HCT116 (cell line): ENCODE data around the gene GRIK4.

ENCODE experiments used
- CEBPB ChIP-seq: IDR thresholded peaks from 2 replicates; pipeline ENCODE4 v1.6.1; 2012; ENCODE audit warnings: low read depth
- CTCF ChIP-seq, 3 experiments: fragments of 200-600 bp in 1 of 3; sonication (generic) in 1 of 3; IDR thresholded peaks in 2 of 3; conservative IDR thresholded peaks in 1 of 3; 2 replicates each; pipeline ENCODE4 v1.5.1; 2012 to 2017; ENCODE audit warnings: low read depth in 2 of 3, low read length in 2 of 3, antibody characterized with exemption in 1 of 3, borderline replicate concordance in 1 of 3, control low read depth in 1 of 3, mild to moderate bottlenecking in 1 of 3, mixed read lengths in 1 of 3, mixed run types in 1 of 3, moderate library complexity in 1 of 3; ENCODE audit not compliant: insufficient read depth in 1 of 3
- EGR1 ChIP-seq: IDR thresholded peaks from 2 replicates; pipeline ENCODE4 v1.6.1; 2012; ENCODE audit warnings: low read depth
- EZH2phosphoT487 ChIP-seq: fragments of 200-600 bp; IDR thresholded peaks from 2 replicates; pipeline ENCODE4 v1.6.1; 2018; ENCODE audit warnings: antibody characterized with exemption, borderline replicate concordance
- JUND ChIP-seq: IDR thresholded peaks from 2 replicates; pipeline ENCODE4 v1.6.1; 2012
- POLR2A ChIP-seq: IDR thresholded peaks from 2 replicates; pipeline ENCODE4 v1.7.0; 2011; ENCODE audit warnings: borderline replicate concordance; ENCODE audit not compliant: insufficient read depth, insufficient read length; ENCODE audit errors: extremely low read depth
- POLR2AphosphoS5 ChIP-seq: IDR thresholded peaks from 2 replicates; pipeline ENCODE4 v1.6.1; 2011; ENCODE audit warnings: mild to moderate bottlenecking, low read depth, low read length, moderate library complexity
- SIN3A ChIP-seq: IDR thresholded peaks from 2 replicates; pipeline ENCODE4 v1.6.1; 2012; ENCODE audit warnings: low read depth
- TCF7L2 ChIP-seq: IDR thresholded peaks from 2 replicates; pipeline ENCODE4 v1.7.0; 2011; ENCODE audit warnings: borderline replicate concordance, inconsistent platforms; ENCODE audit not compliant: insufficient read depth, insufficient read length; ENCODE audit errors: extremely low read depth
- ZFX ChIP-seq: fragments of 450-650 bp; IDR thresholded peaks from 2 replicates; pipeline ENCODE4 v1.6.1; 2017

DNA sequence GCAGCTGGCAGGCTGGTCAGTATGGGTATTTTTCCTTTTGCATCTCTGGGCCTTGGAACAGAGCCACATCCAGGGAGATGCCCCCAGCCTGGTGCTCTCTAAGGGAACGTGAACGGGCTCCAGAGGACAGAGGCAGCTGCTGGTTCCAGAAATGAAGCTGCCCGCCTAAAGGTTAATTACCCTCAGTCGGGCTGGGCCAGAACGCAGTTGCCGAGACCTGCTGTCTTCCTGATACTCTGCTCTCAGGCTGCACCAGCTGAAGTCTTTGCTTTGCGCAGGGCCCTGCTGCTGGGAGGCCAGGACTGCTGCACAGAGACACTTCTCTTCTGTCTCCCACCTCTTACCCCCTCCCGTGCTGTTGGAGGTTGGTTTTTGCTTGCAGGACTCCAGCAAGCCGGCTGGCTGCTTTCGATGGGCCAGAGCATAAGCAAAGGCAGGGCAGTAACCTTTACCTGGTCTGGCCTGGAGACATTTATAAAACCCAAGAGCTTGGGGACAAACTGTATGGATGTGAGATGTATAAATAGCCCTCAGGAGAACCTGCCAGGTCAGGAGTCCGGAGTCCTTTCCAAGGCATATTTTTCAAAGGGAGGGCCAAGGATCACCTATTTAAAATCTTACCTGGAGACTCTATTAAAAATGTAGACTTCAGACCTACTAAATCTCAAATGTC lies 197.1 kb downstream of the GRIK4 start:
- TF ChIP-seq TCF7L2 (no peak), JUND (no peak), CTCF (IDR thresholded peaks at IDR 0.05 in 2 of 3, conservative IDR thresholded peaks at IDR 0.05 in 1 of 3; ENCODE audit: borderline replicate concordance in 1 of 3, insufficient read depth in 1 of 3, low read depth in 2 of 3, low read length in 2 of 3) (no peak), SIN3A (no peak), CEBPB (no peak), EGR1 (no peak), ZFX (no peak), POLR2A (no peak), POLR2AphosphoS5 (no peak), EZH2phosphoT487 (no peak)
